IMR-90 (cell line): ENCODE measurements around the gene ITGAX.

Experiments used
- CHD1 ChIP-seq: IDR thresholded peaks from 2 replicates; pipeline ENCODE4 v1.6.1; 2012; ENCODE audit warnings: low read depth, low read length, improper control_type of control experiment
- RAD21 ChIP-seq: IDR thresholded peaks from 2 replicates; pipeline ENCODE4 v1.6.1; 2012; ENCODE audit warnings: low read length, improper control_type of control experiment
- RCOR1 ChIP-seq: IDR thresholded peaks from 2 replicates; pipeline ENCODE4 v1.6.1; 2012; ENCODE audit warnings: mild to moderate bottlenecking, low read length, improper control_type of control experiment; ENCODE audit not compliant: insufficient replicate concordance
- TF ChIP-seq, protein P1 (sequence below): fragments of 150-350 bp; IDR thresholded peaks from 2 replicates; pipeline ENCODE4 v1.6.1; 2016; ENCODE audit warnings: low read depth, mild to moderate bottlenecking, low read length, moderate library complexity, borderline replicate concordance
- TF ChIP-seq, protein P2 (sequence below): conservative IDR thresholded peaks from 2 replicates; pipeline ENCODE4 v1.5.1; 2012; ENCODE audit warnings: mild to moderate bottlenecking, low read depth, low read length, improper control_type of control experiment

GRCh38 chr16:31404353-31405064 is 49.5 kb downstream of the ITGAX start:
- TF ChIP-seq, protein P1, sequence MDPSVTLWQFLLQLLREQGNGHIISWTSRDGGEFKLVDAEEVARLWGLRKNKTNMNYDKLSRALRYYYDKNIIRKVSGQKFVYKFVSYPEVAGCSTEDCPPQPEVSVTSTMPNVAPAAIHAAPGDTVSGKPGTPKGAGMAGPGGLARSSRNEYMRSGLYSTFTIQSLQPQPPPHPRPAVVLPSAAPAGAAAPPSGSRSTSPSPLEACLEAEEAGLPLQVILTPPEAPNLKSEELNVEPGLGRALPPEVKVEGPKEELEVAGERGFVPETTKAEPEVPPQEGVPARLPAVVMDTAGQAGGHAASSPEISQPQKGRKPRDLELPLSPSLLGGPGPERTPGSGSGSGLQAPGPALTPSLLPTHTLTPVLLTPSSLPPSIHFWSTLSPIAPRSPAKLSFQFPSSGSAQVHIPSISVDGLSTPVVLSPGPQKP = no peak
- TF ChIP-seq CHD1 (no peak), RCOR1 (no peak), RAD21 (no peak)
- TF ChIP-seq, protein P2, sequence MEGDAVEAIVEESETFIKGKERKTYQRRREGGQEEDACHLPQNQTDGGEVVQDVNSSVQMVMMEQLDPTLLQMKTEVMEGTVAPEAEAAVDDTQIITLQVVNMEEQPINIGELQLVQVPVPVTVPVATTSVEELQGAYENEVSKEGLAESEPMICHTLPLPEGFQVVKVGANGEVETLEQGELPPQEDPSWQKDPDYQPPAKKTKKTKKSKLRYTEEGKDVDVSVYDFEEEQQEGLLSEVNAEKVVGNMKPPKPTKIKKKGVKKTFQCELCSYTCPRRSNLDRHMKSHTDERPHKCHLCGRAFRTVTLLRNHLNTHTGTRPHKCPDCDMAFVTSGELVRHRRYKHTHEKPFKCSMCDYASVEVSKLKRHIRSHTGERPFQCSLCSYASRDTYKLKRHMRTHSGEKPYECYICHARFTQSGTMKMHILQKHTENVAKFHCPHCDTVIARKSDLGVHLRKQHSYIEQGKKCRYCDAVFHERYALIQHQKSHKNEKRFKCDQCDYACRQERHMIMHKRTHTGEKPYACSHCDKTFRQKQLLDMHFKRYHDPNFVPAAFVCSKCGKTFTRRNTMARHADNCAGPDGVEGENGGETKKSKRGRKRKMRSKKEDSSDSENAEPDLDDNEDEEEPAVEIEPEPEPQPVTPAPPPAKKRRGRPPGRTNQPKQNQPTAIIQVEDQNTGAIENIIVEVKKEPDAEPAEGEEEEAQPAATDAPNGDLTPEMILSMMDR = no peak
